H1 (cell line): ENCODE results near the gene GLS. TPM values are rescaled to one million over a fixed set of nuclear protein-coding genes. Genes with fewer than 3 reads are reported as not detected.

Experiments used
- CTCF ChIA-PET: fragments of 300-600 bp; sonication (Branson Sonifier 250); formaldehyde crosslinking; loops from one replicate; lab custom pipeline; 2021; ENCODE audit not compliant: partially characterized antibody; lab: Charles Lee
- POLR2A ChIA-PET: fragments of 300-600 bp; sonication (Branson Sonifier 250); formaldehyde crosslinking; loops from one replicate; lab custom pipeline; 2021; ENCODE audit warnings: inconsistent platforms; ENCODE audit not compliant: partially characterized antibody; lab: Charles Lee
- DNase-seq, 2 experiments: peaks; one replicate each; pipeline versions ENCODE4 v3.0.0 to v3.0.0-alpha.2; 2010 to 2022; ENCODE audit warnings: low spot score in 2 of 2, low read depth in 1 of 2, mixed read lengths in 1 of 2
- FAIRE-seq: peaks from 2 replicates; lab custom pipeline; 2011; peaks lifted over from hg19 to GRCh38; lab: Jason Lieb, UNC
- H2AFZ ChIP-seq: 2 replicates; pipeline ENCODE4 v1.8.1; 2012; ENCODE audit warnings: low read length, inconsistent platforms
- H2AK5ac ChIP-seq: 2 replicates; pipeline ENCODE4 v1.6.1; 2013; ENCODE audit warnings: low read depth, low read length
- H2BK120ac ChIP-seq: replicated peaks from 2 replicates; pipeline ENCODE3; 2013; ENCODE audit warnings: low read depth, low read length, inconsistent platforms
- H2BK12ac ChIP-seq: 2 replicates; pipeline ENCODE4 v1.6.1; 2013; ENCODE audit warnings: low read depth, low read length
- H2BK15ac ChIP-seq: 2 replicates; pipeline ENCODE4 v1.6.1; 2013; ENCODE audit warnings: low read length
- H2BK20ac ChIP-seq: 2 replicates; pipeline ENCODE4 v1.6.1; 2013; ENCODE audit warnings: low read length
- H2BK5ac ChIP-seq: 2 replicates; pipeline ENCODE4 v1.6.1; 2013; ENCODE audit warnings: low read depth, low read length
- H3K14ac ChIP-seq: 2 replicates; pipeline ENCODE4 v1.6.1; 2013; ENCODE audit warnings: inconsistent platforms; ENCODE audit not compliant: insufficient read length
- H3K18ac ChIP-seq: 2 replicates; pipeline ENCODE4 v1.6.1; 2013; ENCODE audit warnings: low read length; ENCODE audit errors: extremely low read depth
- H3K23ac ChIP-seq: 2 replicates; pipeline ENCODE4 v1.6.1; 2013; ENCODE audit warnings: inconsistent platforms; ENCODE audit not compliant: insufficient read length
- H3K23me2 ChIP-seq: 2 replicates; pipeline ENCODE4 v1.6.1; 2013; ENCODE audit warnings: low read depth, low read length
- H3K27ac ChIP-seq: 2 replicates; pipeline ENCODE4 v1.6.1; 2011; ENCODE audit warnings: low read depth, low read length, inconsistent platforms
- H3K27me3 ChIP-seq, 4 experiments: replicated peaks in 1 of 4; 1 replicate in 1 of 4; 2 replicates in 3 of 4; pipeline versions ENCODE4 v1.6.1 to v1.8.1; 2011 to 2013; ENCODE audit warnings: low read length in 3 of 4, mild to moderate bottlenecking in 3 of 4, inconsistent platforms in 2 of 4, mixed read lengths in 2 of 4, moderate library complexity in 1 of 4; ENCODE audit not compliant: control insufficient read depth in 3 of 4, insufficient read depth in 3 of 4; ENCODE audit errors: extremely low read depth in 1 of 4
- H3K36me3 ChIP-seq, 4 experiments: 2 replicates each; pipeline versions ENCODE4 v1.6.1 to v1.8.1; 2011 to 2013; ENCODE audit warnings: mild to moderate bottlenecking in 4 of 4, low read length in 3 of 4, moderate library complexity in 2 of 4, control low read depth in 1 of 4, inconsistent platforms in 1 of 4; ENCODE audit not compliant: insufficient read depth in 4 of 4, control insufficient read depth in 2 of 4
- H3K4ac ChIP-seq: replicated peaks from 2 replicates; pipeline ENCODE3; 2013; ENCODE audit warnings: low read length, low read depth, mixed read lengths, inconsistent platforms; ENCODE audit not compliant: insufficient read length
- H3K4me1 ChIP-seq, 4 experiments: replicated peaks in 1 of 4; 1 replicate in 1 of 4; 2 replicates in 3 of 4; pipeline versions ENCODE4 v1.6.1 to v1.8.1; 2011 to 2013; ENCODE audit warnings: low read length in 3 of 4, inconsistent platforms in 2 of 4, mixed read lengths in 1 of 4; ENCODE audit not compliant: insufficient read depth in 4 of 4, control insufficient read depth in 3 of 4
- H3K4me2 ChIP-seq, 2 experiments: 2 replicates each; pipeline versions ENCODE4 v1.6.1 to v1.8.1; 2011 to 2013; ENCODE audit warnings: low read depth in 2 of 2, low read length in 2 of 2, control low read depth in 1 of 2, inconsistent platforms in 1 of 2, mild to moderate bottlenecking in 1 of 2; ENCODE audit not compliant: insufficient read depth in 1 of 2
- H3K4me3 ChIP-seq, 4 experiments: fragments of 200-600, 300-600 bp in 1 of 4; sonication (generic), shearing (Covaris generic), sonication (Bioruptor Twin) in 1 of 4; 2 replicates each; pipeline versions ENCODE4 v1.5.1 to v1.8.1; 2011 to 2016; ENCODE audit warnings: low read length in 4 of 4, low read depth in 3 of 4, control low read depth in 2 of 4, inconsistent platforms in 2 of 4, mild to moderate bottlenecking in 2 of 4, mixed read lengths in 1 of 4, moderate library complexity in 1 of 4; ENCODE audit not compliant: insufficient read depth in 2 of 4; ENCODE audit errors: extremely low read depth in 1 of 4
- H3K56ac ChIP-seq: replicated peaks from 2 replicates; pipeline ENCODE3; 2013; ENCODE audit warnings: low read depth, mild to moderate bottlenecking, mixed read lengths, low read length, inconsistent platforms; ENCODE audit not compliant: insufficient read length
- H3K79me1 ChIP-seq: 2 replicates; pipeline ENCODE4 v1.6.1; 2013; ENCODE audit warnings: low read depth, low read length, control low read depth
- H3K79me2 ChIP-seq, 2 experiments: 2 replicates each; pipeline versions ENCODE4 v1.6.1 to v1.8.1; 2012 to 2013; ENCODE audit warnings: low read length in 2 of 2, mild to moderate bottlenecking in 2 of 2, inconsistent platforms in 1 of 2; ENCODE audit not compliant: insufficient read depth in 2 of 2, control insufficient read depth in 1 of 2
- H3K9ac ChIP-seq, 4 experiments: replicated peaks in 1 of 4; 1 replicate in 1 of 4; 2 replicates in 3 of 4; pipeline versions ENCODE4 v1.6.1 to v1.8.1; 2011 to 2013; ENCODE audit warnings: low read depth in 3 of 4, low read length in 3 of 4, control low read depth in 2 of 4, mild to moderate bottlenecking in 2 of 4, moderate library complexity in 2 of 4, inconsistent platforms in 1 of 4; ENCODE audit errors: extremely low read depth in 1 of 4
- H3K9me3 ChIP-seq, 2 experiments: 2 replicates each; pipeline versions ENCODE4 v1.6.1 to v1.8.1; 2012 to 2013; ENCODE audit warnings: mild to moderate bottlenecking in 2 of 2, moderate library complexity in 2 of 2, control low read depth in 1 of 2, inconsistent platforms in 1 of 2, low read depth in 1 of 2, low read length in 1 of 2, mixed read lengths in 1 of 2; ENCODE audit not compliant: insufficient read depth in 2 of 2
- H4K20me1 ChIP-seq, 2 experiments: replicated peaks in 1 of 2; 2 replicates each; pipeline versions ENCODE3 to v1.8.1; 2011 to 2013; ENCODE audit warnings: inconsistent platforms in 2 of 2, low read length in 2 of 2, mild to moderate bottlenecking in 1 of 2; ENCODE audit not compliant: insufficient read depth in 2 of 2, control insufficient read depth in 1 of 2
- H4K5ac ChIP-seq: 2 replicates; pipeline ENCODE4 v1.6.1; 2013; ENCODE audit warnings: low read length, low read depth, mixed read lengths, inconsistent platforms; ENCODE audit not compliant: insufficient read length
- H4K8ac ChIP-seq: 2 replicates; pipeline ENCODE4 v1.8.0; 2013; ENCODE audit warnings: mild to moderate bottlenecking, moderate library complexity, low read length, inconsistent platforms; ENCODE audit not compliant: insufficient read depth; ENCODE audit errors: extremely low read depth
- H4K91ac ChIP-seq: replicated peaks from 2 replicates; pipeline ENCODE3; 2013; ENCODE audit warnings: low read length, mixed read lengths, inconsistent platforms; ENCODE audit not compliant: insufficient read length
- HDAC6 ChIP-seq: IDR thresholded peaks from one replicate; pipeline ENCODE4 v1.7.1; 2012; ENCODE audit warnings: low read depth, mild to moderate bottlenecking, inconsistent platforms, low read length, moderate library complexity
- NRF1 ChIP-seq: IDR thresholded peaks from 2 replicates; pipeline ENCODE4 v1.6.1; 2011; ENCODE audit warnings: mild to moderate bottlenecking, low read depth, low read length, improper control_type of control experiment
- RBBP5 ChIP-seq: IDR thresholded peaks from 2 replicates; pipeline ENCODE4 v1.7.1; 2012; ENCODE audit warnings: low read depth, mild to moderate bottlenecking, inconsistent platforms, low read length, moderate library complexity, borderline replicate concordance
- RXRA ChIP-seq: IDR thresholded peaks from 2 replicates; pipeline ENCODE4 v1.6.1; 2011; ENCODE audit warnings: low read depth, mild to moderate bottlenecking, low read length, moderate library complexity; ENCODE audit not compliant: insufficient read depth
- SUZ12 ChIP-seq: fragments of 200-600 bp; sonication (generic); IDR thresholded peaks from 2 replicates; pipeline ENCODE4 v1.6.1; 2012; ENCODE audit warnings: mild to moderate bottlenecking, inconsistent platforms, low read length, moderate library complexity, mixed read lengths
- TAF7 ChIP-seq: optimal IDR thresholded peaks from 2 replicates; pipeline ENCODE3; 2011; ENCODE audit warnings: low read depth, mild to moderate bottlenecking, inconsistent platforms, low read length, moderate library complexity, borderline replicate concordance
- WGBS, 2 experiments: shearing (Covaris generic) in 1 of 2; methylation state at CpG; one replicate each; pipeline versions ENCODE4 v1.1.6 to v1.1.7; 2013 to 2015; ENCODE audit warnings: low lambda C conversion rate in 2 of 2, mixed read lengths in 2 of 2, inconsistent platforms in 1 of 2, low coverage in 1 of 2, missing lambda C conversion rate in 1 of 2; ENCODE audit not compliant: insufficient replicate concordance in 2 of 2, insufficient coverage in 1 of 2, insufficient read length in 1 of 2; ENCODE audit errors: extremely low coverage in 1 of 2, missing lambda C conversion rate in 1 of 2; 5-methylcytosine and 5-hydroxymethylcytosine counted together
- polyA plus RNA-seq, 7 experiments: library from polyadenylated mRNA; depleted of rRNA in 3 of 7; stranded (reverse) in 5 of 7; unstranded in 2 of 7; fragments of >200 nt in 5 of 7; fragments of 200-250 nt in 2 of 7; gene quantifications; 1 replicate in 5 of 7; 2 replicates in 1 of 7; 4 replicates in 1 of 7; pipeline versions ENCODE4 v1.2.1 to v1.2.3, GENCODE V29; 2011 to 2013; ENCODE audit warnings: missing spikeins in 2 of 7, mixed read lengths in 2 of 7
- total RNA-seq: library from RNA; stranded (reverse); fragmentation: NEBNext Ultra II Directional; extraction: Animal tissue kit (Norgen Biotek cat#: 25700); gene quantifications from 2 replicates; pipeline ENCODE4 v1.2.1, GENCODE V29; 2021

The GLS gene
- total and polyA plus RNA-seq, 2 of the 8 experiments (the other 6 are each of a cell fraction or from before 2014, with no cell fraction given): 15.7 to 89.8 TPM

DNA sequence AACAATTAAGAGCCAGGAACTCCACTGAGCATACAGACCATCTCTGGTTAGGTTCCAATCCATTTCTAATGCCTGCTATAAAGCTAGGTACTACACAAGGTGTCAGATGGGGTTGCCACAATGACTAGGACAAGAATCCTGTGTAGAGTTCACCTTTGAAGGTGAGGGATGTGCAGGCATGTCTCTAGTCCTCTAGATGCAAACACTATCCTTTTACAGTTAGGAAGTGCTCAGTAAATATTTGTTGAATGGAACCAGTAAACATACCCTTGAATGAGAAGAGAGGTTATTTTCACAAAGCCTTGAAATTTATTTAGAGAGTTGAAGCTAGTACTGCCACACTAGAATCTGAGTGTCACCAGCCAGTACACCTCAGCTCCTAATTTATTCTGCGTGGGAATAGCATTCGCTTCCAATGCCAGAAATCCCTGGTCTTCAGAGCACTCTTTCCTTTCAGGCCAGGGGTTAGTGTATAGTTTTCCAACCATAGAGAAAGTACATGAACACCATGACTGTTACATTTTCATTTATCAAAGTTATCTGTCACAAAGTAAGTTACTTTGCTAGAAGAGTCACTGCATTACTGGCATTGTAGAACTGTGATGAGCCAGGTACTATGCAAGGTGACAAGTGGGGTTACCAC lies 85.1 kb downstream of the GLS start:
- peaks cover 4 to 23% (median 13%) of the 10 kb centered on the region in 4 experiments for H3K36me3 ChIP-seq
- no peak overlapping the region for H2BK5ac ChIP-seq
- no peak overlapping the region for H3K9ac ChIP-seq
- no peak overlapping the region for H3K18ac ChIP-seq
- no peak overlapping the region for H2BK120ac ChIP-seq
- no peaks in the 10 kb centered on the region for H3K9me3 ChIP-seq
- H3K23me2 ChIP-seq: no peaks in the 10 kb centered on the region
- no peak overlapping the region for H4K5ac ChIP-seq
- H2AFZ ChIP-seq: no peak overlapping the region
- no peak overlapping the region for H3K4me2 ChIP-seq
- H3K4me1 ChIP-seq: no peaks in the 10 kb centered on the region
- H3K4me3 ChIP-seq: no peak overlapping the region
- H2BK20ac ChIP-seq: no peak overlapping the region
- H3K23ac ChIP-seq: no peak overlapping the region
- H3K14ac ChIP-seq: no peak overlapping the region
- WGBS, 2 experiments: 90% methylated on average over 2 of the region's 2 CpGs; no CpG with 5 or more reads in 1 of the 2 experiments
- no peaks in the 10 kb centered on the region for H3K79me2 ChIP-seq
- no peak overlapping the region for H2BK15ac ChIP-seq
- H3K4ac ChIP-seq: no peak overlapping the region
- H4K8ac ChIP-seq: no peak overlapping the region
- no peak overlapping the region for H2AK5ac ChIP-seq
- no peaks in the 10 kb centered on the region for H4K20me1 ChIP-seq
- no peak overlapping the region for H2BK12ac ChIP-seq
- CTCF ChIA-PET: interaction anchor here (0.6 to 1.5 kb wide), 3 partner anchors 115 to 794 kb away, joined by 4 to 5 read pairs (median 5); no protein-coding TSS in a partner anchor
- no peak for TF ChIP-seq RXRA
- TF ChIP-seq HDAC6: no peak
- no peak for TF ChIP-seq TAF7
- no peak for TF ChIP-seq NRF1
- no peak for TF ChIP-seq SUZ12
- no peak for TF ChIP-seq RBBP5
- no peak overlapping the region for H4K91ac ChIP-seq
- no peak overlapping the region for H3K56ac ChIP-seq
- no peaks in the 10 kb centered on the region for H3K79me1 ChIP-seq
- DNase-seq: no peak
- FAIRE-seq: no peak
- H3K27me3 ChIP-seq: no peaks in the 10 kb centered on the region
- H3K27ac ChIP-seq: no peak overlapping the region
- POLR2A ChIA-PET: interaction anchor here (0.6 kb wide), 1 partner anchor 613 kb away, joined by 3 read pairs; no protein-coding TSS in a partner anchor
